Activated gamma-delta T cell treated with anti-CD3 and anti-CD28 coated beads, Interleukin-2, amount 50 U/mL, for 16 hours (primary cell): ENCODE measurements around the gene PIEZO2.
"Not testable (repeated sequence)": the region's sequence is repeated elsewhere in the genome, so short reads cannot be mapped to it uniquely, and the experiment has no call there.

Experiments used
- DNase-seq: peaks from one replicate; pipeline ENCODE4 v3.0.0-alpha.2; 2020; ENCODE audit warnings: low read depth

The PIEZO2 gene

GRCh38 chr18:11148680-11149440 is 509 bp downstream of the PIEZO2 start:
- DNase-seq = no peak

DNA sequence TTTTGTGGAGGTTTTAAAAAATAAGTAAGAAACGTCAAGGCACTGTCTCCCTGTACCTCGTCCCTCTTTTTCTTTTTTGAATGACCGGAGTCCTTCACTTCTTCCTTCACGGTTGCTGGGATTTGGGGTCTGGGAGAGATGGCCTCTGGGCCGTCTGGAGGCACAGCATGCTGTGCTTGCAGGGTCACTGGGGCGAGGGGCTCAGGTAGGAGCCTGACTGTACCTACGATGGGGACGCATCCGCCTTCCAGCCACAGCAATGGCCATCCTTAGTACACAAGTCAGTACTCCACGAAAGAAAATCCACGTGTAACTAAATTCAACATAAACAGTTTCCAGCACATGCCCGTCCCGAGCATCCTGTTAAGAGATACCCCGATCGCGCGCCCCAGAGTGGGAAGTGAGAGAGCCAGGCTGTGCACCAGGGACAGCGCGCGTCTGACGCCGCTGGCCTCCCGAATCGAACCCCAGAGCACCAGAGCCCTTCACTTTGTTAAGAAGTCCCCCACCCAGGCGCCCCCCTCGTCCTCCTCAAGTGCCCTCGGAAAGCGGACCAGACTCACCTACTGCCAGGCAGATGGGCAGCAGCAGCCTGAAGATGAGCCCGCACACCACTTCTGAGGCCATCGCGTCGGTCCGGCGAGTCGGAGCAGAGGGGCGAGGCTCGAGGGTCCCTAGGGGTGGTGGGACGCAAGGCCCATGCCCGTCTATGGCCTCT is 1.2 kb downstream of the PIEZO2 start:
- no peak for DNase-seq

DNA sequence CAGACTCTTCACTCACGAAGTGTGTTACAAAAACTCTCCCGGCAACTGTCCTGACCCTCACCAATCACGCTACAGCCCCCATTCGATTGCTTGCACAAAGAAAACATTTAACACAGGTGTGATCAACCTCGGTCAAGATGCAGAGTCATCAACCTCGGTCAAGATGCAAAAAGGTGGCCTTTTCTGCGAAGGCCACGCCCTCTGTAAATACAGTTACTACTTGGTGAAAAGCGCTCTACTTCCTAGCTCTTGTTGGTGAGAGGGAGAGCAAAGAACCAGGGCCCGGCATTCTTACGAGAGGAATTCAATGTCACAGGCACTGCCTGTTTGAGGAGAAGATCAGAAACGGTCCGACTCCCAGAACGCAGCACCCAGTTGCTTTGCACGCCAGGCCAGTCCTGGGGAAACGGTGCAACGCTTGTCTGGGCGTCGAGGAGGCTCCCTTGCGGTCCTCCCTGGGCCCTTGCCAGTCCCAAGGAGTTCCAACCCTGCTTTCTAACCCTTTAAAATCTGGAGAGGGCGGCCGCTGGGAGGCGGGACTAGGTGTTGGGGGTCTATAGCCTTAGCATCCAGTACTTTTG is 1.9 kb downstream of the PIEZO2 start:
- DNase-seq = no peak

DNA sequence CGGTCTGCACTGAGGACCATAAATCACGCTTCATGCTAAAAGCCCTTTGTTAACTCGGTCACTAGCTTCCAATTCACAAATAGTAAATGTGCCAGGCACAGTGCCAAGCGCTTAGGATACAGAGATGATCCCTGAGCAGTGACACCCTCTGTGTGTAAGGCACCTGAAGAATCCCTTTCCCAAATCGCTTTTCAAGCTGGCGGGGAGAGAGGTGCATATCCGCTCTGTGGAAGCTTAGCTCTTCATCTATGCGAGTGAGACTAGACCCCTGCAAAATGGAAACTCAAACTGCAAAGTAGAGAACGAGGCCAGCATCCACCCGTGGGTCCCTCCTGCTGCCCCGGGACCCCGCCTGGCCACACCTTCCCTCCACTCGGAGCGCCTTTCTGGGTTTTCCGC is 2.4 kb downstream of the PIEZO2 start:
- no peak for DNase-seq

DNA sequence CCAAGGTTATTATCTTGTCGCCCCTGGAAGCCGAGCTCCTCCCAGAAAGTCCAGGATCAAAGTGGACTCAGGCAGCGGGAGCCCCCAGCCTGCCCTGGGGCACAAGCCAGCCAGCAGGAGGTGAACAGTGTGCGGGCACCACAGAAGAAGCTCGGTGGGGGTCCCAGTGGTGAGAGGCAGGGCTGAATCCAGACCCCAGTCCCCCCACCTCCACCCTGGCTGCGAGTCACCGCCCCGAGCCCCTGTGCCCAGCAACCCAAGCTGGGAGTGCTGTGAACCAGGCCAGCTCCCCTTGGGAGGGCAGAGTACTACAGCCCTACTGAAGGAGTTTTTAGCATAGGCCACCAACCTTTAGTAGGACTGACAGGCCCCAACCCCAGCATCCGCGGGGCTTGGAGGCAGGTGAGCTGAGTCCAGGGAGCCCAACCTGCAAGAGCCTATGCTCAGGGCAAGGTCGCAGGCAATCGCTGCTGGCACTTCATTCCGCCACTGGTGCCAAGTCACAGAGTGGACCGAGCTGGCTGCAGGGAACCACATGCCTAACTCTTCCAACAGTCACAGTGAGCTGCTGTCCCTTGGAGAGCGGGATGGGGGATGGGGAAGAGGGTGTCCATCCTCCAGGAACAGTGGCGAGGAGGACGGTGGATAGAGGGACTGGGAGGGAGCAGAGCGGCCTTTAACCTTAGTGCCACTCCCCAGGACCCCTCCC is 3.0 kb downstream of the PIEZO2 start:
- DNase-seq = no peak

GRCh38 chr18:11145413-11146191 is 3.8 kb downstream of the PIEZO2 start:
- no peak for DNase-seq

DNA sequence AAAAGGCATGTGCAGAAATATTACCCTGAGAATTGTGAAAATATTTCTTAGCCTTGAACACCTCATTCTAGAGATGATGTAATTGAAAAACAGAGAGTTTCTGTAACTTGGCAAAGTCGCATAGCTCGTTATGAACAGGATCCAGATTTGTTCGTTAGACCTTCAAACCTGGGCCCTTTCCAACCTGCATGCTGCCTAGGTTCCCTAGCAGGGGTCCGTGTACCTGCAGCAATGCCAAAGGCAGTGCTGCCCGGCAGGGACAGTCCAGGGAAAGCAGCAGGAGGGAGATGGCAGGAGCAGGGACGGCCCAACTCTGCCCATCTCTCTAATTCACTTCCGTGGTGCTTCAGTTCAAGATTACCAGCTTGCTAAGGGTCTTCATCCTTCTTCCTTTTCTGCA is 12.0 kb downstream of the PIEZO2 start:
- DNase-seq = no peak

- DNase-seq = no peak
These were observed 13.1 kb downstream of the PIEZO2 start for GRCh38 chr18:11136241-11136640.

DNA sequence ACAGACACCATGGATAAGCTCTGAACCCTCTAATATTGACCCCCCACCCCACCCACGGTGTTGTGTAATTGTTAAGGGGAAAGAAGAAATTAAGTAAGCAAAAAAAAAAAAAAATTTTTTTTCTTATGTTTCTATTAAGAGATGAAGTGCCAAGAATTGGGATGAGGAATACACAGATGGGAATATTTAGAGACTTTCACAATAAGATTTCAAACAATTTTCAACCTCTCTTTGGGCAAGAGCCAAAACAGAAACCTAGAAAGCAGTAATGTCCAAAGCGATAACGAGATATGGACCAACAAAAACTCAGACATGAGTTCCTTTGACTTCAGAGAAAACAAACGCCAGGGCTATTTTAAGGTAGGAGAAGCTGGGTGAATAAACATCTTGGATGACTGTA is 14.4 kb downstream of the PIEZO2 start:
- no peak for DNase-seq

GRCh38 chr18:11129059-11129458 is 20.3 kb downstream of the PIEZO2 start:
- DNase-seq = not testable (repeated sequence)

GRCh38 chr18:11125492-11126315 is 23.7 kb downstream of the PIEZO2 start:
- no peak for DNase-seq

DNA sequence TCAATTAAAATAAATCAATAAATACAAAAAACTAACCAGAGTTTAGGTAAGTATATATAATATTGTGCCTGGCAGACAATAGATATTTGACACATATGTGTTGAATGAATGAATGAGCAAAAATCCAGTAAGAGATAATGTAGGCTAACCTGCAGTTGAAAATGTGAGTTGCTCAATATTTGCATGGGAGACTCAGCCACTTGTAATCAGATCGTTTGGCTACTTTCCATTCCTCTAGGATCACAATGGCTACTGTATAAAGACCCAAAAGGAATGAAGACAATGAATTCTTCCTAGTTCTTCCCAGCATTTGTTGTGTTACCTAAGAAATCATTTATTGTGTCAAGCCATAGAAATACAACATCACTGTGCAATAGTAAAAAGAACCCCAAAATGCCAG is 25.3 kb downstream of the PIEZO2 start:
- DNase-seq = no peak

DNA sequence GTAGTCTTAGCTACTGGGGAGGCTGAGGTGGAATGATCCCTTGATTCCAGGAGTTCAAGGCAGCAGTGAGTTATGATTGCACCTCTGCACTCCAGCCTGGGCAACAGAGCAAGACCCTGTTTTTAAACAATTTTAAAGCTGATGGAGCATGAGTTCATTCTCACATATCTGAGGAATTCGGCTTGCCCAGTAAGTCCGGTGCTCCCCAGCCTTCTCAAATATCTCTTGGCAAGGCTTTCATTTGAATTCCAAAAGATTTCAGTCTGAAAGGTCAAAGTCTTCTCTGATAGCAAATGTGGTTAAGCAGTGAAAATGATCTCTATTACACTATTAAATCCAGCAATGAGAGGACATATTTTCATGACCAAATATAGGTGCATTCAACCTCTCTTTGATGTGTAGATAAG is 27.9 kb downstream of the PIEZO2 start:
- no peak for DNase-seq

- no peak for DNase-seq
These were observed 29.3 kb downstream of the PIEZO2 start for GRCh38 chr18:11119959-11120587.

DNA sequence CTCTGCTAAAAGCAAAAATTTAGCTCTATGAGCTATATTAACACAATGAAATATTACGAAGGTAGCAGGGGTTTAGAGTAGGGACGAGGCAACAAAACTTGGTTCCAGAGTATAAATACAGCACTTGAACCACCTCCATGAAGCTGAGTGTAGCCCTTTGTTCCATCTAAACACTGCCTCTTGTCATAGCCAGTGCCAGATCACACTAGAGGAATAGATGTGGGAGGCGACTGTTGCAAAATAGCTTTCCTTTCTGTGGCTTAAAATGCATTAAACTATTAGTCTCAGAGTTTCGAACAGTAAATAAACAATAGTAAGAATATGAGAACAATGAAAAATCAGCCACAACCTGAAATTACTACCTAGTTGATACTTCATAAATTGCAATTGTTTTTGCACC is 29.8 kb downstream of the PIEZO2 start:
- no peak for DNase-seq

- DNase-seq = no peak
These were observed 31.2 kb downstream of the PIEZO2 start for GRCh38 chr18:11118051-11118766.

DNA sequence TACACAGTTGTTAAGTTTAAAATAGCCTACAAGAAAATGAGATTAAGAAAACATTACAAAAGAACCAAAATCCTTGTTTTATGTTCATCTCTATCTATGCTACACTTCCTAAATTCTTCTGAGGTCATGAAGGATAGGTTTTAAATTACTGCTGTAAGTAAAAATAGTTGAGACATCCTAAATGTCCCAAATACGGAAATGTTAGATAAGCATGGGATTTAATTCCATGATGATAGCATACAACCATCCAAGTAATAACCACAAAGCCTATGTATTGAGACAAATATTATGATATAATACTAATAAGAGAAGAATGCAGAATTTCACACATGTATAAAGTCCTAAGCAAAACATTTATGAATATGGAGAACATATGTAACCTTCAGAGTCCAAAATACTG is 34.1 kb downstream of the PIEZO2 start:
- no peak for DNase-seq

DNA sequence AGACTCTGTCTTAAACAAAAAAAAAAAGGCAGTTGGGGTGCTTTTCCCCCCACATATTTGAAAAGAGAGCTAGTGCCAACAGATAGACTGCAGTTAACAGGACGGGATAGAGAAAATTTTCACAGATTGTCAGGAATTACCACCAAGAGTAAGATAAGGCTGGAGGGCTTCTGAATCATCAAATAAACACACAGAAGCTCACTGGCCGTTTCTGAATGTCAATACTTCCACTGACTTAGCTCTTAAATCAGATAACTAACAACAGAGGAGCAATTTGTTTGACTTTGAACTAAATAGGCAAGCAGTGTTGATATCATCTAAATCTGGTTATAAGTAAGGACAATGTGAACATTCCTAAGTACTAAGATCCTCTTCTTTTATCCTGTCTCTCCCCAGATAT is 34.7 kb downstream of the PIEZO2 start:
- DNase-seq = no peak

GRCh38 chr18:11113937-11114336 is 35.4 kb downstream of the PIEZO2 start:
- DNase-seq = no peak

DNA sequence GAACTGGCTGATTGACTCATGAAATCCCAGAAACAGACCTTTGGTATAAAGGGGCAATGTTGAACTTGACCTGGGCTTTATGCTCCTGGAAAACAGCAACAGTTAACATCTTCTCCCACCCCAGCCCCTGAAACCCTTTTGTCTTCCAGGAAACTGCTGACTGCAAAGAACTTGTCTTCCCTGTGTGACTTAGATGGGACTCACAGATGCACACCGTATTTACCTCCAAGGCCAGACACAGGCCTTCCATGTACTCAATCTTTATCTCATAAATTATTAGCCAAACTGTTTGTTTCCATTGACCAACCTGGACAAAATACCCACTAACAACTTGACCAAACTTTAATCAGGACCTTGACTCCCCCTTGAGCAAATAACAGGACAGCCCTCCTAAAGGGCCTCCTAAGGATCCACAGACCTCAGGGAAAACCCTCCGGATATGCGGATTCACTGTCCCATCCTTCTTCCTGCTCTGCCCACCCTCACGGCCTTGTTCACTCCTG is 36.3 kb downstream of the PIEZO2 start:
- no peak for DNase-seq
